Calu3 (cell line): ENCODE data around the gene CNTNAP2. TPM values are rescaled to one million over a fixed set of nuclear protein-coding genes. Genes with fewer than 3 reads are reported as not detected.

ENCODE experiments used
- BruUV-seq: library from RNA; stranded (reverse); fragments of 400-500 nt; replicated peaks from 2 replicates; lab custom pipeline; 2021; lab: Mats Ljungman, UMichigan
- CTCF ChIA-PET: fragments of 300-600 bp; sonication (Branson Sonifier 250); formaldehyde crosslinking; loops from one replicate; lab custom pipeline; 2022; ENCODE audit warnings: antibody characterized with exemption; lab: Charles Lee
- DNase-seq: peaks from one replicate; pipeline ENCODE4 v3.0.0; 2022
- H3K27ac Mint-ChIP-seq: one replicate; pipeline ENCODE4 v1.8.0; 2022; ENCODE audit warnings: mixed read lengths; ENCODE audit not compliant: unreplicated experiment
- H3K27me3 Mint-ChIP-seq: one replicate; pipeline ENCODE4 v1.8.0; 2022; ENCODE audit warnings: mixed read lengths; ENCODE audit not compliant: unreplicated experiment
- H3K36me3 Mint-ChIP-seq: one replicate; pipeline ENCODE4 v1.8.0; 2022; ENCODE audit warnings: mild to moderate bottlenecking, moderate library complexity, mixed read lengths; ENCODE audit not compliant: insufficient read depth, unreplicated experiment
- H3K4me1 Mint-ChIP-seq: one replicate; pipeline ENCODE4 v1.8.0; 2022; ENCODE audit warnings: mild to moderate bottlenecking, low read depth, mixed read lengths; ENCODE audit not compliant: unreplicated experiment
- H3K4me3 Mint-ChIP-seq: one replicate; pipeline ENCODE4 v1.8.0; 2022; ENCODE audit warnings: mild to moderate bottlenecking, low read depth, moderate library complexity, mixed read lengths; ENCODE audit not compliant: unreplicated experiment
- H3K9me3 Mint-ChIP-seq: one replicate; pipeline ENCODE4 v1.8.0; 2022; ENCODE audit warnings: low read depth, mixed read lengths; ENCODE audit not compliant: unreplicated experiment
- intact Hi-C: fragments of 100-400 bp; cut with micrococcal nuclease; formaldehyde crosslinking; loops from one replicate; pipeline ENCODE4 v1.10.0; 2022; ENCODE audit not compliant: unreplicated experiment
- total RNA-seq: library from RNA; stranded (reverse); gene quantifications from 2 replicates; pipeline ENCODE4 v1.2.3, GENCODE V29; 2022
- TF ChIP-seq, protein P1 (sequence below): fragments of 200-600 bp; IDR thresholded peaks from one replicate; pipeline ENCODE4 v1.8.0; 2022; ENCODE audit warnings: antibody characterized with exemption; ENCODE audit not compliant: unreplicated experiment

CNTNAP2 gene
- total RNA-seq, 1 experiment from 2014 or later: 1.1 TPM

DNA sequence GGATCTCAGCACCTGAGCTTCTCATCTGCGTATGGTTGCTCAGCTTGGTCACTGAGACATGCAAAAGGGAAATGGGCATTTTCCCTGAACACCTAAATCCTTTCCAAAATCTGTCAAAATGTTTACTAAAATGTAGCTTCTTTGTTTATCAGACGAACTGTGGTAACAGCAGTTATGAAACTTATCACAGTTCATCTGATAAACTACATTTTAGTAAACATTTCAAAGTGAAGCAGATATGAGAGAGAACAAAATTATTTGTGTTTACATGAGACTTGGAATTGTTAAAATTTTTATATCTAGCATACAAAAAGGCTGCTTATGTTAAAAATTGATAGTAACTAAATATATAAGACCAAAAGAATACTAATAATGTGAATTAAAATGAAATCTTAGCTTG lies 1900.5 kb downstream of the CNTNAP2 start:
- no peak for DNase-seq
- intact Hi-C loops: no loop called here
- CTCF ChIA-PET: no interaction called here
- H3K27ac Mint-ChIP-seq: no peak overlapping the region
- no peak overlapping the region for H3K4me3 Mint-ChIP-seq
- H3K4me1 Mint-ChIP-seq: no peaks in the 10 kb centered on the region
- H3K9me3 Mint-ChIP-seq: peaks cover 12% of the 10 kb centered on the region
- no peaks in the 10 kb centered on the region for H3K36me3 Mint-ChIP-seq
- TF ChIP-seq, protein P1, sequence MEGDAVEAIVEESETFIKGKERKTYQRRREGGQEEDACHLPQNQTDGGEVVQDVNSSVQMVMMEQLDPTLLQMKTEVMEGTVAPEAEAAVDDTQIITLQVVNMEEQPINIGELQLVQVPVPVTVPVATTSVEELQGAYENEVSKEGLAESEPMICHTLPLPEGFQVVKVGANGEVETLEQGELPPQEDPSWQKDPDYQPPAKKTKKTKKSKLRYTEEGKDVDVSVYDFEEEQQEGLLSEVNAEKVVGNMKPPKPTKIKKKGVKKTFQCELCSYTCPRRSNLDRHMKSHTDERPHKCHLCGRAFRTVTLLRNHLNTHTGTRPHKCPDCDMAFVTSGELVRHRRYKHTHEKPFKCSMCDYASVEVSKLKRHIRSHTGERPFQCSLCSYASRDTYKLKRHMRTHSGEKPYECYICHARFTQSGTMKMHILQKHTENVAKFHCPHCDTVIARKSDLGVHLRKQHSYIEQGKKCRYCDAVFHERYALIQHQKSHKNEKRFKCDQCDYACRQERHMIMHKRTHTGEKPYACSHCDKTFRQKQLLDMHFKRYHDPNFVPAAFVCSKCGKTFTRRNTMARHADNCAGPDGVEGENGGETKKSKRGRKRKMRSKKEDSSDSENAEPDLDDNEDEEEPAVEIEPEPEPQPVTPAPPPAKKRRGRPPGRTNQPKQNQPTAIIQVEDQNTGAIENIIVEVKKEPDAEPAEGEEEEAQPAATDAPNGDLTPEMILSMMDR: no peak
- H3K27me3 Mint-ChIP-seq: no peaks in the 10 kb centered on the region
- BruUV-seq: no TSS peak

DNA sequence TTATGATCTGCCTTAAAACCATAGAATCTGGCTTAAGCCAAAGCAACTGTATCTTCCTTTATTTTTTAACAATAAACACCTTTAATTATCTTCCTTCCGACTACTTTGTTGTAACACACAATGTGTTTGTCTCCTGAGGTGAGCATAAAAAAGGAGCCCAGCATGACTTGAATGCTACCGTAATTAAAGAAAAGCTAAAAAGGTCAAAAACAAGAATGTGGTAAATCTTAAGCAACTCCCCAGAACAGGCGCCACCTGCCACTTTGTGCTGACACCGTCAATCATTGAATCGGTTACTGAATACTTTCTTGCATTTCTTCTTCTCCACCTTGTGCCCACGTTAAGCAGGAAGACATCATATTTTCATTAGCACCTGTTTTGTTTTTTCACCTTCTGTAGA lies 1904.1 kb downstream of the CNTNAP2 start:
- DNase-seq: no peak
- Mint-ChIP-seq H3K27me3 (no peaks in the 10 kb centered on the region), H3K9me3 (peaks cover 16% of the 10 kb centered on the region), H3K4me3 (no peak overlapping the region), H3K36me3 (no peaks in the 10 kb centered on the region), H3K27ac (no peak overlapping the region), H3K4me1 (no peaks in the 10 kb centered on the region)
- TF ChIP-seq, protein P1: no peak
- no TSS peak for BruUV-seq
- intact Hi-C loops: no loop called here
- CTCF ChIA-PET: no interaction called here

DNA sequence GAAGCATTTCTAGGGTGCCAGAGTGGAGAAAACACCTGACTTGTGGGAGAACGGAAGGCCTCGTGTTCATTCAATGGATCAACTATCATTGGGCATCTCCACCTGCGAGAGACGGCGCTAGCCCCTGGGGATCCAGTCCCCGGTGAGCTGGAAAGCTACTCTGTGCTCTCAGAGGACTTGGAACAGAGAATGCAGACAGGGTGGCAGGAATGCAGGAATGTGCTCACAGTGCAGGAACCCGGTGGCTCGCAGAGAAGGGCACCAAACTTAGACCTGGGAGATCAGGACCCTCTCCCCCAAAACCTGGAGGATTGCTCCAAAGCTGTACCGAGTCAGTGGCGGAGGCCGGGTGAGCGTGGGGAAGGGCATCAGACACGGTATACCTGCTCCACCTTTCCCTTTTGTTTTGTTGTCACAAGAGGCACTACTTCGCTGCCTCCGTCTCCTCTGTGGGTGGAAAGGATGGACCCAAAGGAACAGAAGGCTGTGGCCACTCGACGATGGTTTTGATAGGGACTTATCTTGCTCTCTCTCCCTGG lies 1905.0 kb downstream of the CNTNAP2 start:
- TF ChIP-seq, protein P1: no peak
- intact Hi-C loops: no loop called here
- BruUV-seq: no TSS peak
- H3K36me3 Mint-ChIP-seq: no peaks in the 10 kb centered on the region
- DNase-seq: no peak
- H3K9me3 Mint-ChIP-seq: peaks cover 16% of the 10 kb centered on the region
- H3K4me1 Mint-ChIP-seq: no peaks in the 10 kb centered on the region
- no peaks in the 10 kb centered on the region for H3K27me3 Mint-ChIP-seq
- H3K27ac Mint-ChIP-seq: no peak overlapping the region
- H3K4me3 Mint-ChIP-seq: no peak overlapping the region
- CTCF ChIA-PET: no interaction called here

DNA sequence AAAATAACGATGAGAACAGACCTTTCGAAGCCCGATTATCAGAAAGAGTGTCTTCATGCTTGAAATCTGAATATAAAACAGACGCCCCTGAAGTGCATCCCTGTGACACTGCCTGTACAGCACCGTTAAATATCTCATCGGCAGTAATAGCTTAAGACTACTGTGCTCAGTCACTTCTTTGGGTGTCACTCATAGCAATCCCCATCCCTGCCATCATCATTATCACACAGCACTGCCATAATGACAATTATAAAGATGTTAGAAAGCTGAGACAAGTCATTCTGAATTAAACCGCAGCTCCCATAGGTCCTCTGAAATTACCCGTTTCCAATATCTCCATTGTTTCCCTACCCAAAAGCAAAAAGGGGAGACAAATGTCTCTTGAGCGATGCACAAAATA lies 1906.2 kb downstream of the CNTNAP2 start:
- Mint-ChIP-seq H3K27ac (no peak overlapping the region), H3K9me3 (peaks cover 16% of the 10 kb centered on the region), H3K36me3 (no peaks in the 10 kb centered on the region), H3K4me1 (no peaks in the 10 kb centered on the region), H3K27me3 (no peaks in the 10 kb centered on the region), H3K4me3 (no peak overlapping the region)
- intact Hi-C loops: no loop called here
- CTCF ChIA-PET: no interaction called here
- DNase-seq: no peak
- TF ChIP-seq, protein P1: no peak
- no TSS peak for BruUV-seq
